CD4-positive, alpha-beta T cell (primary cell): ENCODE results near the gene SMARCA1. TPM values are rescaled to one million over a fixed set of nuclear protein-coding genes. Genes with fewer than 3 reads are reported as not detected.

Experiments used
- ATAC-seq: fragments of 200-7000 bp; cut with Tn5 transposase; one replicate; pipeline ENCODE4 v1.10.0; 2022; ENCODE audit warnings: mild to moderate bottlenecking; ENCODE audit not compliant: poor library complexity
- CTCF ChIA-PET: fragments of 350-600 bp; sonication (Branson Sonifier 250); formaldehyde crosslinking; loops from one replicate; lab custom pipeline; 2021; ENCODE audit warnings: antibody characterized with exemption, inconsistent platforms; lab: Charles Lee
- POLR2A ChIA-PET: fragments of 350-600 bp; sonication (Branson Sonifier 250); formaldehyde crosslinking; loops from one replicate; lab custom pipeline; 2021; ENCODE audit warnings: antibody characterized with exemption, inconsistent platforms; lab: Charles Lee
- DNase-seq, 14 experiments: peaks; one replicate each; pipeline ENCODE4 v3.0.0-alpha.2; 2013 to 2020; ENCODE audit warnings: mixed read lengths in 2 of 14
- H3K27ac ChIP-seq, 2 donors: one replicate each; pipeline versions ENCODE4 v1.5.1 to v1.7.0; 2013; ENCODE audit warnings: low read length in 2 of 2, low read depth in 1 of 2, mild to moderate bottlenecking in 1 of 2
- H3K27me3 ChIP-seq, 2 experiments: 1 replicate in 1 of 2; 2 replicates in 1 of 2; pipeline versions ENCODE4 v1.6.1 to v1.7.0; 2013; ENCODE audit warnings: low read length in 2 of 2, control low read depth in 1 of 2, mild to moderate bottlenecking in 1 of 2, moderate library complexity in 1 of 2; ENCODE audit not compliant: insufficient read depth in 2 of 2, control insufficient read depth in 1 of 2
- H3K36me3 ChIP-seq: one replicate; pipeline ENCODE4 v1.6.1; 2013; ENCODE audit warnings: low read length, control low read depth; ENCODE audit not compliant: insufficient read depth
- H3K4me1 ChIP-seq: one replicate; pipeline ENCODE4 v1.6.1; 2013; ENCODE audit warnings: low read length, control low read depth; ENCODE audit not compliant: insufficient read depth
- H3K4me3 ChIP-seq: one replicate; pipeline ENCODE4 v1.5.1; 2013; ENCODE audit warnings: mild to moderate bottlenecking, low read length, moderate library complexity
- H3K9me3 ChIP-seq, 2 experiments: 1 replicate in 1 of 2; 2 replicates in 1 of 2; pipeline versions ENCODE4 v1.6.1 to v1.7.0; 2013; ENCODE audit warnings: low read length in 2 of 2, mild to moderate bottlenecking in 2 of 2, control low read depth in 1 of 2, moderate library complexity in 1 of 2; ENCODE audit not compliant: control insufficient read depth in 1 of 2, insufficient read depth in 1 of 2
- H3K27ac Mint-ChIP-seq: one replicate; pipeline ENCODE4 v1.8.0; 2020; ENCODE audit warnings: mixed read lengths
- H3K27me3 Mint-ChIP-seq: one replicate; pipeline ENCODE4 v1.8.0; 2021; ENCODE audit warnings: mixed read lengths
- H3K36me3 Mint-ChIP-seq: one replicate; pipeline ENCODE4 v1.8.0; 2021; ENCODE audit warnings: low read depth, mixed read lengths
- H3K4me1 Mint-ChIP-seq: one replicate; pipeline ENCODE4 v1.8.0; 2021; ENCODE audit warnings: low read depth, mixed read lengths
- H3K4me3 Mint-ChIP-seq: one replicate; pipeline ENCODE4 v1.8.0; 2020; ENCODE audit warnings: mild to moderate bottlenecking, mixed read lengths
- H3K9me3 Mint-ChIP-seq: one replicate; pipeline ENCODE4 v1.8.0; 2020; ENCODE audit warnings: mixed read lengths
- intact Hi-C, 2 experiments: fragments of 100-400 bp; cut with DNase I in 1 of 2; cut with micrococcal nuclease in 1 of 2; formaldehyde crosslinking; loops; one replicate each; pipeline versions ENCODE4 v1.15.1 to v1.9.0; 2023 to 2025; cut with DNase I, micrococcal nuclease
- total RNA-seq, 174 experiments: library from RNA in 2 of 174; stranded (reverse) in 2 of 174; gene quantifications; one replicate each; pipeline ENCODE4 v1.2.3 and lab custom pipeline; 2021 to 2026
- TF ChIP-seq, protein P1 (sequence below): fragments of 200-600 bp; IDR thresholded peaks from one replicate; pipeline ENCODE4 v1.8.0; 2022; ENCODE audit warnings: antibody characterized with exemption, mild to moderate bottlenecking

The SMARCA1 gene
- total RNA-seq, 2 experiments from 2014 or later = 0.85 to 1.0 TPM

DNA sequence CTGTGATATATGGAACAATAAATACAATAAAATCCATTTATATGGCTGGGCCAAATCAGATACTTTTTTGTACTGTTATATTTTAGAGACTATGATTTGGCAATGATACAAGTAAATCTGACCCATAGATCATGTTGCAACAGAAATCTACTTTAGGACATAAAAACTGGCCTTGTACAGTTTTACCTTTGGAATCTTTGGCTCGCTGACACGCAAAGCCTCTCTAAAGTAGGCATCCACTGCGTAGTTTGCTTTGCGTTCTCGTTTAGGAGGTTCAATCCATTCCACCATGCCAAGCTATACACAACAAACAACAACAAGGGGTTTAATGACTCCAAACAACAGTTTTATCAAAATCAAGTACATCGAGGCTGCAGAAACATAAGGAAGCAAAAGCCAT lies 42.4 kb downstream of the SMARCA1 start:
- H3K36me3 ChIP-seq = no peaks in the 10 kb centered on the region
- H3K27me3 ChIP-seq = no peaks in the 10 kb centered on the region
- H3K9me3 ChIP-seq = no peaks in the 10 kb centered on the region
- TF ChIP-seq, protein P1, sequence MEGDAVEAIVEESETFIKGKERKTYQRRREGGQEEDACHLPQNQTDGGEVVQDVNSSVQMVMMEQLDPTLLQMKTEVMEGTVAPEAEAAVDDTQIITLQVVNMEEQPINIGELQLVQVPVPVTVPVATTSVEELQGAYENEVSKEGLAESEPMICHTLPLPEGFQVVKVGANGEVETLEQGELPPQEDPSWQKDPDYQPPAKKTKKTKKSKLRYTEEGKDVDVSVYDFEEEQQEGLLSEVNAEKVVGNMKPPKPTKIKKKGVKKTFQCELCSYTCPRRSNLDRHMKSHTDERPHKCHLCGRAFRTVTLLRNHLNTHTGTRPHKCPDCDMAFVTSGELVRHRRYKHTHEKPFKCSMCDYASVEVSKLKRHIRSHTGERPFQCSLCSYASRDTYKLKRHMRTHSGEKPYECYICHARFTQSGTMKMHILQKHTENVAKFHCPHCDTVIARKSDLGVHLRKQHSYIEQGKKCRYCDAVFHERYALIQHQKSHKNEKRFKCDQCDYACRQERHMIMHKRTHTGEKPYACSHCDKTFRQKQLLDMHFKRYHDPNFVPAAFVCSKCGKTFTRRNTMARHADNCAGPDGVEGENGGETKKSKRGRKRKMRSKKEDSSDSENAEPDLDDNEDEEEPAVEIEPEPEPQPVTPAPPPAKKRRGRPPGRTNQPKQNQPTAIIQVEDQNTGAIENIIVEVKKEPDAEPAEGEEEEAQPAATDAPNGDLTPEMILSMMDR = no peak
- H3K27ac ChIP-seq = no peak overlapping the region
- H3K9me3 Mint-ChIP-seq = no peaks in the 10 kb centered on the region
- H3K36me3 Mint-ChIP-seq = no peaks in the 10 kb centered on the region
- H3K4me1 Mint-ChIP-seq = no peaks in the 10 kb centered on the region
- no peak overlapping the region for H3K27ac Mint-ChIP-seq
- no peak for DNase-seq
- no peaks in the 10 kb centered on the region for H3K4me1 ChIP-seq
- no peak overlapping the region for H3K4me3 Mint-ChIP-seq
- intact Hi-C loops = no loop called here
- no peak for ATAC-seq
- H3K4me3 ChIP-seq = no peak overlapping the region
- ChIA-PET POLR2A (no interaction called here), CTCF (no interaction called here)
- H3K27me3 Mint-ChIP-seq = peaks cover 4% of the 10 kb centered on the region

DNA sequence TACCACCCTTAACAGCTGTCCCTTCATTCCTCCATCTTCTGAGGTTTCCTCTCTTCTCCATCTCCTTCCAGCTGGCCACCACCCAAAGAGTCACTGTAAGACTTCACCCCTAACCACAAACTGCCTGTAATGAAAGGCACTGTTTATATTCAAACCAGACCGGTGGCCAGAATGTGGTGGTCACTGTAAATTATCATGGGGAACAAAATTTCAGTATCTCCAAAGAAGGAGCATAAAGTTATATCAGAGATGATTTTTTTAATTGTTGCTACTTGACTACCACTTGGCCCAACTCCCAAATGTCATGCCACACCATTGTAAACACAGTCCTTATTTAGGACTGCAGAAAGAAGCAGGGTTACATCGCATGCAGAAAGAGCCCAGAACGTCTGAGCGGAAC lies 44.8 kb downstream of the SMARCA1 start:
- ChIA-PET POLR2A (no interaction called here), CTCF (no interaction called here)
- DNase-seq = no peak
- intact Hi-C loops = no loop called here
- Histone ChIP-seq H3K4me1 (no peaks in the 10 kb centered on the region), H3K36me3 (no peaks in the 10 kb centered on the region), H3K4me3 (no peak overlapping the region), H3K27ac (no peak overlapping the region), H3K9me3 (no peaks in the 10 kb centered on the region), H3K27me3 (no peaks in the 10 kb centered on the region)
- no peak for ATAC-seq
- H3K9me3 Mint-ChIP-seq = no peaks in the 10 kb centered on the region
- H3K36me3 Mint-ChIP-seq = no peaks in the 10 kb centered on the region
- no peak overlapping the region for H3K4me3 Mint-ChIP-seq
- TF ChIP-seq, protein P1 = no peak
- no peaks in the 10 kb centered on the region for H3K4me1 Mint-ChIP-seq
- H3K27me3 Mint-ChIP-seq = peaks cover 4% of the 10 kb centered on the region
- no peak overlapping the region for H3K27ac Mint-ChIP-seq

DNA sequence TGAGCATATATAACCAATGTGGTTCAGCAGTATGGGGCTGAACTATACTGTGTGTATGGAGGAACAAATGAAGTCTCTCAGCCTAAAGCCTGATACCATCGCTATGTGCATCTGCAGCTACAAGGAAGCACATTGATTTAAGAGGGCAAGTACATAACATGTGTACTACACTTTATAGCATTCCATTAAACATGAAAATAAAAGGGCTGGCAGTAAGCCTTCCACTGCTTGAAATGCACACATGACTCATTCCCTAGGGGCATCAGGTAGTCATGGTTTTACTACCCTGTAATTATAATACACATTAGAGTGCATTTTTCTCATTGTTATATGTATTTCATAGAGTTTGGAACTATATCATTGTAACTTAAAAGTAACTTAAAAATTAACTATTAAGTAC lies 51.2 kb downstream of the SMARCA1 start:
- TF ChIP-seq, protein P1 = no peak
- H3K27me3 Mint-ChIP-seq = no peaks in the 10 kb centered on the region

More for the DNA sequence above, 51.2 kb downstream of the SMARCA1 start:
- no peaks in the 10 kb centered on the region for H3K9me3 Mint-ChIP-seq
- Histone ChIP-seq H3K4me3 (no peak overlapping the region), H3K27ac (no peak overlapping the region), H3K27me3 (no peaks in the 10 kb centered on the region), H3K9me3 (no peaks in the 10 kb centered on the region), H3K4me1 (no peaks in the 10 kb centered on the region), H3K36me3 (no peaks in the 10 kb centered on the region)
- DNase-seq = no peak
- ChIA-PET CTCF (no interaction called here), POLR2A (no interaction called here)
- H3K4me3 Mint-ChIP-seq = no peak overlapping the region
- no peaks in the 10 kb centered on the region for H3K36me3 Mint-ChIP-seq
- intact Hi-C loops = no loop called here
- no peaks in the 10 kb centered on the region for H3K4me1 Mint-ChIP-seq
- no peak for ATAC-seq
- H3K27ac Mint-ChIP-seq = no peak overlapping the region
